ENCODE measurements around the gene NECTIN3.

The NECTIN3 gene

GRCh38 chr3:111071257-111072030 lies at the start of gene NECTIN3:
TSS of gene NECTIN3 (plus strand) at chr3:111071816. CDS start at chr3:111072018, 202 bp downstream.
- peak; percentile 72 to 80 for DNase-seq (ENCODE audit: extremely low read depth in 1 of 2, low read depth in 1 of 2)

GRCh38 chr3:111027868-111028267 lies 43.7 kb upstream of the NECTIN3 start:
- no peak for DNase-seq (ENCODE audit: extremely low read depth in 1 of 2, low read depth in 1 of 2)

GRCh38 chr3:111031538-111031937 lies 40.1 kb upstream of the NECTIN3 start:
- no peak for DNase-seq (ENCODE audit: extremely low read depth in 1 of 2, low read depth in 1 of 2)

- no peak for DNase-seq (ENCODE audit: extremely low read depth in 1 of 2, low read depth in 1 of 2)
These were observed 38.9 kb upstream of the NECTIN3 start for GRCh38 chr3:111032677-111033076.

GRCh38 chr3:111033470-111034050 lies 38.1 kb upstream of the NECTIN3 start:
- DNase-seq (ENCODE audit: extremely low read depth in 1 of 2, low read depth in 1 of 2), result no peak

- no peak for DNase-seq (ENCODE audit: extremely low read depth in 1 of 2, low read depth in 1 of 2)
These were observed 36.3 kb upstream of the NECTIN3 start for GRCh38 chr3:111035316-111035715.

- no peak for DNase-seq (ENCODE audit: extremely low read depth in 1 of 2, low read depth in 1 of 2)
These were observed 35.7 kb upstream of the NECTIN3 start for GRCh38 chr3:111035902-111036301.

- no peak for DNase-seq (ENCODE audit: extremely low read depth in 1 of 2, low read depth in 1 of 2)
These were observed 30.7 kb upstream of the NECTIN3 start for GRCh38 chr3:111040959-111041358.

- DNase-seq (ENCODE audit: extremely low read depth in 1 of 2, low read depth in 1 of 2), result no peak
These were observed 26.1 kb upstream of the NECTIN3 start for GRCh38 chr3:111045564-111045963.

GRCh38 chr3:111047042-111047441 lies 24.6 kb upstream of the NECTIN3 start:
- DNase-seq (ENCODE audit: extremely low read depth in 1 of 2, low read depth in 1 of 2), result no peak

GRCh38 chr3:111047812-111048435 lies 23.7 kb upstream of the NECTIN3 start:
- DNase-seq (ENCODE audit: extremely low read depth in 1 of 2, low read depth in 1 of 2), result no peak

- DNase-seq (ENCODE audit: extremely low read depth in 1 of 2, low read depth in 1 of 2), result no peak
These were observed 20.3 kb upstream of the NECTIN3 start for GRCh38 chr3:111051354-111051753.

- no peak for DNase-seq (ENCODE audit: extremely low read depth in 1 of 2, low read depth in 1 of 2)
These were observed 3.0 kb upstream of the NECTIN3 start for GRCh38 chr3:111068574-111068973.

GRCh38 chr3:111069974-111070771 lies 1.4 kb upstream of the NECTIN3 start:
- DNase-seq (ENCODE audit: extremely low read depth in 1 of 2, low read depth in 1 of 2), result no peak

GRCh38 chr3:111070772-111071256 lies 802 bp upstream of the NECTIN3 start:
- DNase-seq (ENCODE audit: extremely low read depth in 1 of 2, low read depth in 1 of 2), result no peak

- DNase-seq (ENCODE audit: extremely low read depth in 1 of 2, low read depth in 1 of 2), result no peak
These were observed 660 bp downstream of the NECTIN3 start for GRCh38 chr3:111072031-111072921.

- no peak for DNase-seq (ENCODE audit: extremely low read depth in 1 of 2, low read depth in 1 of 2)
These were observed 1.6 kb downstream of the NECTIN3 start for GRCh38 chr3:111073218-111073617.

GRCh38 chr3:111076732-111077131 lies 5.1 kb downstream of the NECTIN3 start:
- no peak for DNase-seq (ENCODE audit: extremely low read depth in 1 of 2, low read depth in 1 of 2)

GRCh38 chr3:111077369-111077768 lies 5.8 kb downstream of the NECTIN3 start:
- DNase-seq (ENCODE audit: extremely low read depth in 1 of 2, low read depth in 1 of 2), result no peak

- DNase-seq (ENCODE audit: extremely low read depth in 1 of 2, low read depth in 1 of 2), result no peak
These were observed 8.8 kb downstream of the NECTIN3 start for GRCh38 chr3:111080413-111080812.
